Measurements from ENCODE around the gene SYTL3.

DNA sequence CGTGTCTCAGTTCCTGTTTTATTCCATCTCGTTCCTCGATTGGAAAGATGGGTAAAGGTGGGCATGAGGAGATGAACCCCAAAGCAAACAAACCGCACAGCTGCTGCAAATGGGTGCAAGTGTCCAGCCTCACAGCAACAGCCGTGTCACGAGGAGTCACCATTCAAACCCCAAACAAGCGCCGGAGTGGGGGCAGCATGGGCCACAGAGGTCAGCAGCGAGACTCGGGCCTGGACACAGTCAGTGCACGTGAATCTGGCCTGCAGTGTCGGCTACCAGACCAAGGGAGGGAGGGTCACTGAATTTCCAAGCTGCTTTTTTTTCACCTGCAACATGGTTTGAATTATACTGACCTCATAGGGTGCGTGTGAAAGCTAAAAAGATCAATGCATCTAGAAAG is 105.8 kb downstream of the SYTL3 start:
- TF ChIP-seq GATA2 (IDR thresholded peaks at IDR 0.05; ENCODE audit: low read depth, low read length) (no peak), GATA3 (IDR thresholded peaks at IDR 0.05; ENCODE audit: low read depth, low read length) (no peak)

All from SH-SY5Y (cell line).